ENCODE measurements around the gene GOLGB1.
"Not testable (repeated sequence)": the region's sequence is repeated elsewhere in the genome, so short reads cannot be mapped to it uniquely, and the experiment has no call there.

Gene GOLGB1

DNA sequence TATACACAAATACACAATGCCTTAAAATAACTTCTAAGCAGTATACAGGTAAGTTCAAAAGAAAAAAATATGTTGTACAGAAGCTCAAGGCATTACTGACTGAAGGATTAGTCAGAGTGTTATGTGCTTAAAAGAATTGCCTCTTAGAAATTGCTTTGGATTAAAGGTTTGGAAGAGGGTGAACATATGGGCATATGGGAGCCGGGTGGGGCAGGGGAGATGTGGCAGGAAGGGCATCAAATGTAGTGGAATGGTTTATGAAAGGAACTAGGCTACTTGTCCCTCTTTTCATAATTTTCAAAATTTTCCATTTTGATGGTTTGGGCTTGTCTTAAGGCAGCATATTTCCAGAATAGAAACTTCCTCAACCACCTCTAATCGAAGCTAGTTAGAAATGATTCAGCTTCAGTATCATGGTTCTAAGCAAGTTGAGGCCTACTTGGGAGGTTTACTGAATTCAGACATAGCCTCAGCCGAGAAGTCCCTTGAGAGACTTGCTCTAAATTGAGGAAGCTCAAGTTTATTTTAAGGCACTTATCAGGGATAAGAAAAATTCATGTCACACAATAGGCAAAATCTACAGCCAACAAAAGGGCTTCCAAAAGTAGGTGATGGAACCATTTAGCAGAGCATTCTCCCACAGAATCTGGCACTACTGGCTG lies 10.1 kb upstream of the GOLGB1 start:
- H3K9me3 ChIP-seq (ENCODE audit: insufficient read depth, low read depth, low read length) = no peaks in the 10 kb centered on the region
- no peaks in the 10 kb centered on the region for H3K4me1 ChIP-seq (ENCODE audit: insufficient read depth, low read length)
- H3K9ac ChIP-seq (ENCODE audit: low read depth, low read length) = no peak overlapping the region
- no peak overlapping the region for H3K4me3 ChIP-seq (ENCODE audit: low read length)
- H3K27ac ChIP-seq (ENCODE audit: low read depth, low read length) = no peak overlapping the region
- no peaks in the 10 kb centered on the region for H3K36me3 ChIP-seq (ENCODE audit: insufficient read depth, low read length)
- 88% methylated on average over 3 of the region's 3 CpGs for WGBS
- no peaks in the 10 kb centered on the region for H3K27me3 ChIP-seq (ENCODE audit: insufficient read depth, low read length)

DNA sequence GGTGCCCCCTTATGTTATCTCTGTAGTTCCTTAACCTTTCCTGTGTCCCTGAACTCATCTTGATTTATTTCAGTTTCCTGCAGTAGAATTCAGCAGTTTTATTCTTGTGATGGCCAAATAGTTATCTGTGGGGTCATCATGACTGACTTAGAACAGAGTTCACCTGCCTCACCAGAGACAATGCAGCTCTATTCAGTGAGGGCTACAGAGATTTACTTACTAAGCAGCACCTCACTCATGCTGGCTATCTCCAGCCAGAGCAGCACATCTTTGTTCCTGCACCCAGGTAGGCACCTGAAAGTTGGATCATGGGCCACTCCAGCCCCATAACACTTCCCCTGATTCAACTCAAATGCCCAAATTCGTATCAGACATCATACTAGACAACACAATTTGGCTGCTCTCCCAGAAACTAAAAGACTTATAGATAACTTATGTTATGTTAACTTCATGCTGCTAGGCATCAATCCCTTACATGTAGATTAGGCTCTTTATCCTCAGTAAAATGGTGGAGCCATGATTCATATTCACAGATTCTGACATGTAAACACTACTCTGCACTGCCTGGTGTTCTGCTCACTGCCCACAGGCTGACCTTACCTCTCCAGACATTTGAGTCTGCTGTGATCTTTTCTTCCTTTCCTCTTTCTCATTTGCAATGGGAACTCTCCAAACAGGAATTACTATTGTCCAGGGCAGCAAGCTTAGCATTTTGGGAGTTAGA lies 9.3 kb upstream of the GOLGB1 start:
- H3K9me3 ChIP-seq (ENCODE audit: insufficient read depth, low read depth, low read length) = no peaks in the 10 kb centered on the region
- H3K36me3 ChIP-seq (ENCODE audit: insufficient read depth, low read length) = no peaks in the 10 kb centered on the region
- H3K27me3 ChIP-seq (ENCODE audit: insufficient read depth, low read length) = peaks cover under 1% of the 10 kb centered on the region; the same call in 1 of the 2 replicates
- H3K9ac ChIP-seq (ENCODE audit: low read depth, low read length) = no peak overlapping the region
- 81% methylated on average over 1 of the region's 1 CpG for WGBS
- H3K27ac ChIP-seq (ENCODE audit: low read depth, low read length) = no peak overlapping the region
- no peak overlapping the region for H3K4me3 ChIP-seq (ENCODE audit: low read length)
- H3K4me1 ChIP-seq (ENCODE audit: insufficient read depth, low read length) = no peaks in the 10 kb centered on the region

DNA sequence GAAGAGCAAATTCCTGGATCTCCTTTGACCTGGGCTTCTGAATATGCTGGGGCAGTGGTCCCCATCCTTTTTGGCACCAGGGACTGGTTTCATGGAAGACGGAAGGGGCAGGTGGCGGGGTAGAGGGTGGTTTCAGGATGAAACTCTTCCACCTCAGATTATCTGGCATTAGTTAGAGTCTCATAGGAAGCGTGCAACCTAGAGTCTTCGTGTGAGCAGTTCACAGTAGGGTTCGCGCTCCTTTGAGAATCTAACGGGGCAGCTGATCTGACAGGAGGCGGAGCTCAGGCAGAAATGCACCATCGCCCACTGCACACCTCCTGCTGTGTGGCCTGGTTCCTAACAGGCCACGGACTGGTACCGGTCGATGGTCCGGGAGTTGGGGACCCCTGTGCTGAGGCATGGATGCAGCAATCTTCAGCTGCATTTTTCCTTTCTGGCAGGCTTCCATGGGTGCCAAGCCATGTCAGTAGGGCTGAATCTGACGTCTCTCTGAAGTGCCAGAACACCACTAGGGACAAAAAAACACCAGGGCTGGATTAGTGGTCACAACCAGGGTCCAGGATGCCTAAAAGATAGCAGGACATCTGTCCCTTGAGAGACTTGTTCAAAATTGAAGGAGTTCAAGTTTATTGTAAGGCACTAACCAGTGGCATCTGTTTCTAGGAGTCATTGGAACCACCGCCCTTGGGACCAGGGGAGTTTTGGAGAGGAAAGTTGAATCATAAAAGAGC lies 8.4 kb upstream of the GOLGB1 start:
- Histone ChIP-seq H3K9ac (ENCODE audit: low read depth, low read length) (no peak overlapping the region), H3K36me3 (ENCODE audit: insufficient read depth, low read length) (no peaks in the 10 kb centered on the region), H3K4me1 (ENCODE audit: insufficient read depth, low read length) (no peaks in the 10 kb centered on the region), H3K4me3 (ENCODE audit: low read length) (no peak overlapping the region), H3K9me3 (ENCODE audit: insufficient read depth, low read depth, low read length) (no peaks in the 10 kb centered on the region), H3K27ac (ENCODE audit: low read depth, low read length) (no peak overlapping the region), H3K27me3 (ENCODE audit: insufficient read depth, low read length) (peaks cover 5% of the 10 kb centered on the region; the same call in 1 of the 2 replicates)
- WGBS = 92% methylated on average over 15 of the region's 15 CpGs

DNA sequence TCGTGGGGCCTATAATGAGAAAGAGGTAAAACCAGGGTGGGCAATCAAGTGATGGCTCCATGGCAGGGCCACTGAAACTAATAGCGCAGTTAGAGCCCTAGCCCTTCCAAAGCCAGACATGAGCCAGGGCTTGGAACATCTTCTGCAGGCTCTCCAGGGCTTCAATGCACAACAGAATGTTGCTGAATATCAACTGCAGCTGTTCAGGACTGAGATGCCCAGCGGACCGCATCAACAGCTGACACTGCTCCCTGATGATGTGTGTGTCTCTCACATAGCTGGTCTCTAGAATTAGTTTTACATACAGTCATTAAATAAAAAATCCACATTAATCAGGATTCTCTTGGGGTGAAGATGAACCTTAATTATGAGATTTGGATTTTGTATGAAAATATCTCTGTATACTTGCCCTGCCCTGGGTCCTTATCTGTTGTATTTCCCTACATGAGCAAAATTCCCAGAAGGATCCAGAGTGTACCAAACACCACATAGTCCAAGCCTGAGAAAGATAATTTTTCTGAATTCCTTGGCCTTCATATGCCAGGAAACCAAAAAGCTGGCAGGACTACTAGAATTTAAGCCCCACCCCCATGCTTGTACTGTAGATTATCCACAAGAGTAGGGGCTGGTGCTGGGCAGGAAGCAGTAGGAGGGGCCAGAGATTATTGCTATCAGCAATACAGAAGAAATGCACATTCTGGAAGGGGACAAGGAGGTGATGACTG lies 7.7 kb upstream of the GOLGB1 start:
- no peaks in the 10 kb centered on the region for H3K4me1 ChIP-seq (ENCODE audit: insufficient read depth, low read length)
- no peak overlapping the region for H3K9ac ChIP-seq (ENCODE audit: low read depth, low read length)
- H3K9me3 ChIP-seq (ENCODE audit: insufficient read depth, low read depth, low read length) = no peaks in the 10 kb centered on the region
- no peak overlapping the region for H3K4me3 ChIP-seq (ENCODE audit: low read length)
- H3K27ac ChIP-seq (ENCODE audit: low read depth, low read length) = no peak overlapping the region
- peaks cover 5% of the 10 kb centered on the region; the same call in 1 of the 2 replicates for H3K27me3 ChIP-seq (ENCODE audit: insufficient read depth, low read length)
- H3K36me3 ChIP-seq (ENCODE audit: insufficient read depth, low read length) = no peaks in the 10 kb centered on the region
- 89% methylated on average over 4 of the region's 4 CpGs for WGBS

DNA sequence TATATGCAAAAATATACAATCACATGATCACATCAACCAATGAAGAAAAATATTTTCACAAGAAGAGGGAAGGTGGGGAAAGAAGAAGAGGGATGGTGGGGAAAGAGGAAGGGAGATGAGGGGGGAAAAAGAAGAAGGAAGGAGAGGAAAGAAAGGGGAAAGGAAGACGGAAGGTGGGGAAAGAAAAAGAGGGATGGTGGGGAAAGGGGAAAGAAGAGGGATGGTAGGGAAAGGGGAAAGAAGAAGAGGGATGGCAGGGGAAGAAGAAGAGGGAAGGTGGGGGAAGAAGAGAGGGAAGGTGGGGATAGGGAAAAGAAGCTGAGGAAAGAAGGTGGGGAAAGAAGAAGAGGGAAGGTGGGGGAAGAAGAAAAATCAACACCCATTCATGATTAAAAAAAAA lies 3.2 kb upstream of the GOLGB1 start:
- Histone ChIP-seq H3K4me3 (ENCODE audit: low read length) (no peak overlapping the region), H3K4me1 (ENCODE audit: insufficient read depth, low read length) (peaks cover 10% of the 10 kb centered on the region; the same call in 1 of the 2 replicates), H3K27me3 (ENCODE audit: insufficient read depth, low read length) (peaks cover 5% of the 10 kb centered on the region; the same call in 1 of the 2 replicates), H3K27ac (ENCODE audit: low read depth, low read length) (no peak overlapping the region), H3K9ac (ENCODE audit: low read depth, low read length) (no peak overlapping the region), H3K9me3 (ENCODE audit: insufficient read depth, low read depth, low read length) (no peaks in the 10 kb centered on the region), H3K36me3 (ENCODE audit: insufficient read depth, low read length) (no peaks in the 10 kb centered on the region)
- WGBS = 23% methylated on average over 1 of the region's 1 CpG

DNA sequence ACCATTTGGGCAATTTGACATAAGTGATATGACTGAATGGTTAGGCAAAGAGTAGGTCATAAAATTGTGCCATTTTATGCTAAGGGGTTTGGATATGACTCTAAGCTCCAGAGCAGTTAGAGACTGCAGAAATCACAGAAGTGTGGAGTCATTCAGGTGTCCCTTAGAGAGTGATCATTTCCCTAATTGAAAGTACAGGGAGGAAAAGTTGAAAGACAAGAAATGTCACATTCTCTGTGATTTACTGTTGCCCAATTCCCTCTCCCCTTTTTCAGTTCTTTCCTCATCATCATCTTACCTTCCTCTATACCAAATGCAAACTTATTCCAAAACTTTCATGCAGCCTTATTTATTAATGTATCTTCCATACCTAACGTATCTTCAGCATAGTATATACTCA lies 2.7 kb upstream of the GOLGB1 start:
- Histone ChIP-seq H3K9me3 (ENCODE audit: insufficient read depth, low read depth, low read length) (no peaks in the 10 kb centered on the region), H3K4me1 (ENCODE audit: insufficient read depth, low read length) (peaks cover 14% of the 10 kb centered on the region; the same call in 1 of the 2 replicates), H3K27ac (ENCODE audit: low read depth, low read length) (no peak overlapping the region), H3K4me3 (ENCODE audit: low read length) (no peak overlapping the region), H3K9ac (ENCODE audit: low read depth, low read length) (no peak overlapping the region), H3K27me3 (ENCODE audit: insufficient read depth, low read length) (peaks cover 5% of the 10 kb centered on the region; the same call in 1 of the 2 replicates), H3K36me3 (ENCODE audit: insufficient read depth, low read length) (no peaks in the 10 kb centered on the region)
- WGBS = no CpG with 5 or more reads among the region's 1 CpG

DNA sequence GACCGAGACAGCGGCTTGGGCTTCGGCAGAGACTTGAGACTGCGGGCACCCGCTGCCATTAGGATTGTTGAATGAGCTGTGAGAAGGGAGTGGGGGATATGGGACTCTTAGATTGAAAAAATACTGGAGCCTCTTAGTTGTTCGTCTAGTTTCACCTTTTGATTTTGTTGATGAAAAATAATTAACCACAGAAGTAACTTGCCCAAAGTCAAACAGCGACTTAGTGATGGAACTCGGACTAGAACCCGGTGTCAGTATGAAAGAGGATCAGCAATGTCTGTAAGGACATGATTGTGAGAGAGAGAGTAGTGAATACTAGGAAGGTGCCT lies 510 bp upstream of the GOLGB1 start:
- peak overlapping the region; percentile 88 for H3K4me3 ChIP-seq (ENCODE audit: low read length)
- no peaks in the 10 kb centered on the region for H3K36me3 ChIP-seq (ENCODE audit: insufficient read depth, low read length)
- no peak overlapping the region for H3K27ac ChIP-seq (ENCODE audit: low read depth, low read length)
- peaks cover 14% of the 10 kb centered on the region; the same call in 1 of the 2 replicates for H3K4me1 ChIP-seq (ENCODE audit: insufficient read depth, low read length)
- peak overlapping the region; percentile 68 for H3K9ac ChIP-seq (ENCODE audit: low read depth, low read length)
- WGBS = under 1% methylated on average over 9 of the region's 9 CpGs
- no peaks in the 10 kb centered on the region for H3K9me3 ChIP-seq (ENCODE audit: insufficient read depth, low read depth, low read length)
- H3K27me3 ChIP-seq (ENCODE audit: insufficient read depth, low read length) = peaks cover 5% of the 10 kb centered on the region; the same call in 1 of the 2 replicates

DNA sequence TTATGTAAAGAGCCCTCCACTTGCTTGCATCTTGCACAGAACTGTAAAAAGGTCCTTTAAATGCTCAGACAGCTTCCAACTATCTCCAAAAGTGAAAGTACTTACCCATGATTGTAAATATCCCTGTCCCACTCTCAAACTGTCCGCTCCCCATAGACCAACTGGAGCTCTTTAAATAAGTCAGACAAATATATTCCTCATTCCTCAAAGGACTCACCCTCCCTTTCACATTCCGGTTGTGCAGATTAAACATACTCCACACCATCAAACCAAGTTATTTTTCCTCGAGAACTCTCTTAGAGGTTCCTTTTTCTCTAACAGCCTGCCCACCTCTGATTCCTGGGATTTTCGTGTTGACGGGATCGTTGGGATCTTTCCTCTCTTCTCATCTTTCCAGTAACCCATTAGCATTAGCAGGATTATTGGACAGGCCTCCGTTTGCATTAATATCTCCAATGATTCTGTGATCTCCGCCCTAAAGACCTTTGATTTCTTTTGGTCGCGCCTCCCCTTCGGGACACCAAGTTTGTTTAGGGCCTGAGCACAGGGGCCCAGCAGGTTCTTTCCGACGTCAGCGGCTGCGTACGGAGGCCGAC lies 763 bp downstream of the GOLGB1 start:
- Histone ChIP-seq H3K9me3 (ENCODE audit: insufficient read depth, low read depth, low read length) (no peaks in the 10 kb centered on the region), H3K27ac (ENCODE audit: low read depth, low read length) (peak overlapping the region; percentile 81), H3K4me3 (ENCODE audit: low read length) (peak overlapping the region; percentile 88), H3K4me1 (ENCODE audit: insufficient read depth, low read length) (peaks cover 14% of the 10 kb centered on the region; the same call in 1 of the 2 replicates), H3K36me3 (ENCODE audit: insufficient read depth, low read length) (no peaks in the 10 kb centered on the region), H3K9ac (ENCODE audit: low read depth, low read length) (peak overlapping the region; percentile 92), H3K27me3 (ENCODE audit: insufficient read depth, low read length) (peaks cover 3% of the 10 kb centered on the region; the same call in 1 of the 2 replicates)
- 5% methylated on average over 17 of the region's 17 CpGs for WGBS

DNA sequence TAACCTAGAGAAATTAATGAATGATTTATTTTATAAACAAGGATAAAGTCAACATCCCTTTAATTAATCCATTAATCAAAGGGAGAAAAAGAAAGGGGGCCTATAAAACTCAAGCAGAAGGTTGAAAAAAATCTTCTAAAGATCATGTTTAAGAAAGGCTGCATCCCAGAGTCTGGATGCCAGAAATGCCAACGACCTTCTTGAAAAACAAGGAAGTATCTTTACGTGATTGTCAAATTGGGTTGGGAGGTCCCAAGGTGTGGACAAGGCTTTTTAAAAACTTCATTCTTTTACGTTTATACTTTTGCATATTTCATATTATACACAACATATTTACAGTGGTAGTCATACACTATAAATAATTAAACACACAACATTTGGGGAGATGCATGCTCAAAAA lies 1.6 kb downstream of the GOLGB1 start:
- 72% methylated on average over 2 of the region's 3 CpGs for WGBS
- 0 out of 2 replicates have a peak overlapping the region, but pooled peaks have one; percentile 92 for H3K9ac ChIP-seq (ENCODE audit: low read depth, low read length)
- no peaks in the 10 kb centered on the region for H3K36me3 ChIP-seq (ENCODE audit: insufficient read depth, low read length)
- peaks cover 14% of the 10 kb centered on the region; the same call in 1 of the 2 replicates for H3K4me1 ChIP-seq (ENCODE audit: insufficient read depth, low read length)
- H3K27me3 ChIP-seq (ENCODE audit: insufficient read depth, low read length) = no peaks in the 10 kb centered on the region; the same call in 1 of the 2 replicates
- peak overlapping the region; percentile 88 for H3K4me3 ChIP-seq (ENCODE audit: low read length)
- H3K27ac ChIP-seq (ENCODE audit: low read depth, low read length) = no peak overlapping the region
- H3K9me3 ChIP-seq (ENCODE audit: insufficient read depth, low read depth, low read length) = no peaks in the 10 kb centered on the region

DNA sequence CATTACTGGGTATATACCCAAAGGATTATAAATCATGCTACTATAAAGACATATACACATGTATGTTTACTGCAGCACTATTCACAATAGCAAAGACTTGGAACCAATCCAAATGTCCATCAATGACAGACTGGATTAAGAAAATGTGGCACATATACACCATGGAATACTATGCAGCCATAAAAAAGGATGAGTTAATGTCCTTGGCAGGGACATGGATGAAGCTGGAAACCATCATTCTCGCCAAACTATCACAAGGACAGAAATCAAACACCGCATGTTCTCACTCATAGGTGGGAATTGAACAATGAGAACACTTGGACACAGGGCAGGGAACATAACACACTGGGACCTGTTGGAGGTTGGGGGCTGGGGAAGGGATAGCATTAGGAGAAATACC lies 6.4 kb downstream of the GOLGB1 start:
- not testable (repeated sequence) for H3K9me3 ChIP-seq (ENCODE audit: insufficient read depth, low read depth, low read length); H3K36me3 ChIP-seq (ENCODE audit: insufficient read depth, low read length); H3K27me3 ChIP-seq (ENCODE audit: insufficient read depth, low read length); H3K4me3 ChIP-seq (ENCODE audit: low read length); H3K4me1 ChIP-seq (ENCODE audit: insufficient read depth, low read length); H3K9ac ChIP-seq (ENCODE audit: low read depth, low read length); H3K27ac ChIP-seq (ENCODE audit: low read depth, low read length)
- WGBS = 100% methylated on average over 2 of the region's 2 CpGs

Data from HUES64 (cell line).